Measurements from ENCODE around the gene GRXCR2. TPM values are rescaled to one million over a fixed set of nuclear protein-coding genes. Genes with fewer than 3 reads are reported as not detected.

The GRXCR2 gene
- total RNA-seq, 1 donor from 2014 or later: not detected

GRCh38 chr5:145908206-145908960 is 35.6 kb upstream of the GRXCR2 start:
- H3K4me3 Mint-ChIP-seq (ENCODE audit: unreplicated experiment): no peak overlapping the region
- no peaks in the 10 kb centered on the region for H3K27me3 Mint-ChIP-seq (ENCODE audit: low read depth, unreplicated experiment)
- Histone ChIP-seq H2AFZ (ENCODE audit: low read depth, low read length) (no peak overlapping the region), H3K9ac (ENCODE audit: low read length) (no peak overlapping the region), H3K36me3 (ENCODE audit: insufficient read depth, low read length) (no peaks in the 10 kb centered on the region), H3K4me1 (ENCODE audit: insufficient read depth, low read length) (peaks cover 5% of the 10 kb centered on the region), H3K79me2 (ENCODE audit: insufficient read depth, low read length) (no peaks in the 10 kb centered on the region), H3K4me3 (ENCODE audit: insufficient read depth, low read depth, low read length) (no peak overlapping the region), H3K9me3 (ENCODE audit: insufficient read depth, low read depth, low read length) (no peaks in the 10 kb centered on the region), H3K4me2 (ENCODE audit: low read length) (no peak overlapping the region), H3K27ac (ENCODE audit: low read depth, low read length) (no peak overlapping the region), H3K27me3 (ENCODE audit: insufficient read depth, low read length) (no peaks in the 10 kb centered on the region), H4K20me1 (ENCODE audit: insufficient read depth, low read length) (no peaks in the 10 kb centered on the region)
- no peaks in the 10 kb centered on the region for H3K9me3 Mint-ChIP-seq (ENCODE audit: unreplicated experiment)
- FAIRE-seq: no peak
- no peak for DNase-seq (ENCODE audit: low read depth)
- no peaks in the 10 kb centered on the region for H3K36me3 Mint-ChIP-seq (ENCODE audit: low read depth, unreplicated experiment)
- TF ChIP-seq EZH2 (IDR thresholded peaks at IDR 0.05; ENCODE audit: insufficient read depth, low read length) (no peak), CTCF (IDR thresholded peaks at IDR 0.05; ENCODE audit: insufficient read depth, low read depth, low read length) (no peak)
- no peak overlapping the region for H3K27ac Mint-ChIP-seq (ENCODE audit: unreplicated experiment)
- no peaks in the 10 kb centered on the region for H3K4me1 Mint-ChIP-seq (ENCODE audit: low read depth, unreplicated experiment)

GRCh38 chr5:145906401-145906800 is 33.6 kb upstream of the GRXCR2 start:
- peak; percentile 85 for FAIRE-seq
- peak; percentile 50 for DNase-seq (ENCODE audit: low read depth)
- H3K4me1 Mint-ChIP-seq (ENCODE audit: low read depth, unreplicated experiment): no peaks in the 10 kb centered on the region
- Histone ChIP-seq H3K27ac (ENCODE audit: low read depth, low read length) (no peak overlapping the region), H3K36me3 (ENCODE audit: insufficient read depth, low read length) (no peaks in the 10 kb centered on the region), H3K79me2 (ENCODE audit: insufficient read depth, low read length) (no peaks in the 10 kb centered on the region), H3K4me3 (ENCODE audit: insufficient read depth, low read depth, low read length) (no peak overlapping the region), H3K4me1 (ENCODE audit: insufficient read depth, low read length) (peaks cover 5% of the 10 kb centered on the region), H4K20me1 (ENCODE audit: insufficient read depth, low read length) (no peaks in the 10 kb centered on the region), H3K9me3 (ENCODE audit: insufficient read depth, low read depth, low read length) (no peaks in the 10 kb centered on the region), H3K27me3 (ENCODE audit: insufficient read depth, low read length) (no peaks in the 10 kb centered on the region), H2AFZ (ENCODE audit: low read depth, low read length) (no peak overlapping the region), H3K4me2 (ENCODE audit: low read length) (no peak overlapping the region), H3K9ac (ENCODE audit: low read length) (no peak overlapping the region)
- no peak overlapping the region for H3K27ac Mint-ChIP-seq (ENCODE audit: unreplicated experiment)
- H3K9me3 Mint-ChIP-seq (ENCODE audit: unreplicated experiment): no peaks in the 10 kb centered on the region
- TF ChIP-seq CTCF (IDR thresholded peaks at IDR 0.05; ENCODE audit: insufficient read depth, low read depth, low read length): no peak
- no peak for TF ChIP-seq EZH2 (IDR thresholded peaks at IDR 0.05; ENCODE audit: insufficient read depth, low read length)
- H3K4me3 Mint-ChIP-seq (ENCODE audit: unreplicated experiment): no peak overlapping the region
- H3K36me3 Mint-ChIP-seq (ENCODE audit: low read depth, unreplicated experiment): no peaks in the 10 kb centered on the region
- H3K27me3 Mint-ChIP-seq (ENCODE audit: low read depth, unreplicated experiment): no peaks in the 10 kb centered on the region

GRCh38 chr5:145904743-145905142 is 31.9 kb upstream of the GRXCR2 start:
- Histone ChIP-seq H3K27ac (ENCODE audit: low read depth, low read length) (no peak overlapping the region), H3K27me3 (ENCODE audit: insufficient read depth, low read length) (no peaks in the 10 kb centered on the region), H4K20me1 (ENCODE audit: insufficient read depth, low read length) (no peaks in the 10 kb centered on the region), H3K4me2 (ENCODE audit: low read length) (no peak overlapping the region), H3K9me3 (ENCODE audit: insufficient read depth, low read depth, low read length) (no peaks in the 10 kb centered on the region), H2AFZ (ENCODE audit: low read depth, low read length) (no peak overlapping the region), H3K36me3 (ENCODE audit: insufficient read depth, low read length) (no peaks in the 10 kb centered on the region), H3K9ac (ENCODE audit: low read length) (no peak overlapping the region), H3K4me1 (ENCODE audit: insufficient read depth, low read length) (peaks cover 5% of the 10 kb centered on the region), H3K4me3 (ENCODE audit: insufficient read depth, low read depth, low read length) (no peak overlapping the region), H3K79me2 (ENCODE audit: insufficient read depth, low read length) (no peaks in the 10 kb centered on the region)
- FAIRE-seq: no peak
- no peaks in the 10 kb centered on the region for H3K27me3 Mint-ChIP-seq (ENCODE audit: low read depth, unreplicated experiment)
- H3K4me1 Mint-ChIP-seq (ENCODE audit: low read depth, unreplicated experiment): no peaks in the 10 kb centered on the region
- no peak overlapping the region for H3K27ac Mint-ChIP-seq (ENCODE audit: unreplicated experiment)
- peaks cover 8% of the 10 kb centered on the region for H3K9me3 Mint-ChIP-seq (ENCODE audit: unreplicated experiment)
- no peak for TF ChIP-seq EZH2 (IDR thresholded peaks at IDR 0.05; ENCODE audit: insufficient read depth, low read length)
- no peak for TF ChIP-seq CTCF (IDR thresholded peaks at IDR 0.05; ENCODE audit: insufficient read depth, low read depth, low read length)
- no peak overlapping the region for H3K4me3 Mint-ChIP-seq (ENCODE audit: unreplicated experiment)
- no peaks in the 10 kb centered on the region for H3K36me3 Mint-ChIP-seq (ENCODE audit: low read depth, unreplicated experiment)
- DNase-seq (ENCODE audit: low read depth): no peak

Data from astrocyte (in vitro differentiated cells and primary cell).